H1 (cell line): Measurements from ENCODE around the gene COPS6. TPM values are rescaled to one million over a fixed set of nuclear protein-coding genes. Genes with fewer than 3 reads are reported as not detected.

Source experiments
- CTCF ChIA-PET: fragments of 300-600 bp; sonication (Branson Sonifier 250); formaldehyde crosslinking; loops from one replicate; lab custom pipeline; 2021; ENCODE audit not compliant: partially characterized antibody; lab: Charles Lee
- POLR2A ChIA-PET: fragments of 300-600 bp; sonication (Branson Sonifier 250); formaldehyde crosslinking; loops from one replicate; lab custom pipeline; 2021; ENCODE audit warnings: inconsistent platforms; ENCODE audit not compliant: partially characterized antibody; lab: Charles Lee
- DNase-seq, 2 experiments: peaks; one replicate each; pipeline versions ENCODE4 v3.0.0 to v3.0.0-alpha.2; 2010 to 2022; ENCODE audit warnings: low spot score in 2 of 2, low read depth in 1 of 2, mixed read lengths in 1 of 2
- FAIRE-seq: peaks from 2 replicates; lab custom pipeline; 2011; peaks lifted over from hg19 to GRCh38; lab: Jason Lieb, UNC
- H2AFZ ChIP-seq: 2 replicates; pipeline ENCODE4 v1.8.1; 2012; ENCODE audit warnings: low read length, inconsistent platforms
- H2AK5ac ChIP-seq: 2 replicates; pipeline ENCODE4 v1.6.1; 2013; ENCODE audit warnings: low read depth, low read length
- H2BK120ac ChIP-seq: replicated peaks from 2 replicates; pipeline ENCODE3; 2013; ENCODE audit warnings: low read depth, low read length, inconsistent platforms
- H2BK12ac ChIP-seq: 2 replicates; pipeline ENCODE4 v1.6.1; 2013; ENCODE audit warnings: low read depth, low read length
- H2BK15ac ChIP-seq: 2 replicates; pipeline ENCODE4 v1.6.1; 2013; ENCODE audit warnings: low read length
- H2BK20ac ChIP-seq: 2 replicates; pipeline ENCODE4 v1.6.1; 2013; ENCODE audit warnings: low read length
- H2BK5ac ChIP-seq: 2 replicates; pipeline ENCODE4 v1.6.1; 2013; ENCODE audit warnings: low read depth, low read length
- H3K14ac ChIP-seq: 2 replicates; pipeline ENCODE4 v1.6.1; 2013; ENCODE audit warnings: inconsistent platforms; ENCODE audit not compliant: insufficient read length
- H3K18ac ChIP-seq: 2 replicates; pipeline ENCODE4 v1.6.1; 2013; ENCODE audit warnings: low read length; ENCODE audit errors: extremely low read depth
- H3K23ac ChIP-seq: 2 replicates; pipeline ENCODE4 v1.6.1; 2013; ENCODE audit warnings: inconsistent platforms; ENCODE audit not compliant: insufficient read length
- H3K23me2 ChIP-seq: 2 replicates; pipeline ENCODE4 v1.6.1; 2013; ENCODE audit warnings: low read depth, low read length
- H3K27ac ChIP-seq: 2 replicates; pipeline ENCODE4 v1.6.1; 2011; ENCODE audit warnings: low read depth, low read length, inconsistent platforms
- H3K27me3 ChIP-seq, 4 experiments: replicated peaks in 1 of 4; 1 replicate in 1 of 4; 2 replicates in 3 of 4; pipeline versions ENCODE4 v1.6.1 to v1.8.1; 2011 to 2013; ENCODE audit warnings: low read length in 3 of 4, mild to moderate bottlenecking in 3 of 4, inconsistent platforms in 2 of 4, mixed read lengths in 2 of 4, moderate library complexity in 1 of 4; ENCODE audit not compliant: control insufficient read depth in 3 of 4, insufficient read depth in 3 of 4; ENCODE audit errors: extremely low read depth in 1 of 4
- H3K36me3 ChIP-seq, 4 experiments: 2 replicates each; pipeline versions ENCODE4 v1.6.1 to v1.8.1; 2011 to 2013; ENCODE audit warnings: mild to moderate bottlenecking in 4 of 4, low read length in 3 of 4, moderate library complexity in 2 of 4, control low read depth in 1 of 4, inconsistent platforms in 1 of 4; ENCODE audit not compliant: insufficient read depth in 4 of 4, control insufficient read depth in 2 of 4
- H3K4ac ChIP-seq: replicated peaks from 2 replicates; pipeline ENCODE3; 2013; ENCODE audit warnings: low read length, low read depth, mixed read lengths, inconsistent platforms; ENCODE audit not compliant: insufficient read length
- H3K4me1 ChIP-seq, 4 experiments: replicated peaks in 1 of 4; 1 replicate in 1 of 4; 2 replicates in 3 of 4; pipeline versions ENCODE4 v1.6.1 to v1.8.1; 2011 to 2013; ENCODE audit warnings: low read length in 3 of 4, inconsistent platforms in 2 of 4, mixed read lengths in 1 of 4; ENCODE audit not compliant: insufficient read depth in 4 of 4, control insufficient read depth in 3 of 4
- H3K4me2 ChIP-seq, 2 experiments: 2 replicates each; pipeline versions ENCODE4 v1.6.1 to v1.8.1; 2011 to 2013; ENCODE audit warnings: low read depth in 2 of 2, low read length in 2 of 2, control low read depth in 1 of 2, inconsistent platforms in 1 of 2, mild to moderate bottlenecking in 1 of 2; ENCODE audit not compliant: insufficient read depth in 1 of 2
- H3K4me3 ChIP-seq, 4 experiments: fragments of 200-600, 300-600 bp in 1 of 4; sonication (generic), shearing (Covaris generic), sonication (Bioruptor Twin) in 1 of 4; 2 replicates each; pipeline versions ENCODE4 v1.5.1 to v1.8.1; 2011 to 2016; ENCODE audit warnings: low read length in 4 of 4, low read depth in 3 of 4, control low read depth in 2 of 4, inconsistent platforms in 2 of 4, mild to moderate bottlenecking in 2 of 4, mixed read lengths in 1 of 4, moderate library complexity in 1 of 4; ENCODE audit not compliant: insufficient read depth in 2 of 4; ENCODE audit errors: extremely low read depth in 1 of 4
- H3K56ac ChIP-seq: replicated peaks from 2 replicates; pipeline ENCODE3; 2013; ENCODE audit warnings: low read depth, mild to moderate bottlenecking, mixed read lengths, low read length, inconsistent platforms; ENCODE audit not compliant: insufficient read length
- H3K79me1 ChIP-seq: 2 replicates; pipeline ENCODE4 v1.6.1; 2013; ENCODE audit warnings: low read depth, low read length, control low read depth
- H3K79me2 ChIP-seq, 2 experiments: 2 replicates each; pipeline versions ENCODE4 v1.6.1 to v1.8.1; 2012 to 2013; ENCODE audit warnings: low read length in 2 of 2, mild to moderate bottlenecking in 2 of 2, inconsistent platforms in 1 of 2; ENCODE audit not compliant: insufficient read depth in 2 of 2, control insufficient read depth in 1 of 2
- H3K9ac ChIP-seq, 4 experiments: replicated peaks in 1 of 4; 1 replicate in 1 of 4; 2 replicates in 3 of 4; pipeline versions ENCODE4 v1.6.1 to v1.8.1; 2011 to 2013; ENCODE audit warnings: low read depth in 3 of 4, low read length in 3 of 4, control low read depth in 2 of 4, mild to moderate bottlenecking in 2 of 4, moderate library complexity in 2 of 4, inconsistent platforms in 1 of 4; ENCODE audit errors: extremely low read depth in 1 of 4
- H3K9me3 ChIP-seq, 2 experiments: 2 replicates each; pipeline versions ENCODE4 v1.6.1 to v1.8.1; 2012 to 2013; ENCODE audit warnings: mild to moderate bottlenecking in 2 of 2, moderate library complexity in 2 of 2, control low read depth in 1 of 2, inconsistent platforms in 1 of 2, low read depth in 1 of 2, low read length in 1 of 2, mixed read lengths in 1 of 2; ENCODE audit not compliant: insufficient read depth in 2 of 2
- H4K20me1 ChIP-seq, 2 experiments: replicated peaks in 1 of 2; 2 replicates each; pipeline versions ENCODE3 to v1.8.1; 2011 to 2013; ENCODE audit warnings: inconsistent platforms in 2 of 2, low read length in 2 of 2, mild to moderate bottlenecking in 1 of 2; ENCODE audit not compliant: insufficient read depth in 2 of 2, control insufficient read depth in 1 of 2
- H4K5ac ChIP-seq: 2 replicates; pipeline ENCODE4 v1.6.1; 2013; ENCODE audit warnings: low read length, low read depth, mixed read lengths, inconsistent platforms; ENCODE audit not compliant: insufficient read length
- H4K8ac ChIP-seq: 2 replicates; pipeline ENCODE4 v1.8.0; 2013; ENCODE audit warnings: mild to moderate bottlenecking, moderate library complexity, low read length, inconsistent platforms; ENCODE audit not compliant: insufficient read depth; ENCODE audit errors: extremely low read depth
- H4K91ac ChIP-seq: replicated peaks from 2 replicates; pipeline ENCODE3; 2013; ENCODE audit warnings: low read length, mixed read lengths, inconsistent platforms; ENCODE audit not compliant: insufficient read length
- BACH1 ChIP-seq: IDR thresholded peaks from 2 replicates; pipeline ENCODE4 v1.6.1; 2012; ENCODE audit warnings: low read length, improper control_type of control experiment
- EZH2 ChIP-seq: fragments of 200-600 bp; sonication (generic); IDR thresholded peaks from 2 replicates; pipeline ENCODE4 v1.7.1; 2012; ENCODE audit warnings: low read depth, mild to moderate bottlenecking, moderate library complexity, low read length, inconsistent platforms; ENCODE audit not compliant: severe bottlenecking
- FOSL1 ChIP-seq: IDR thresholded peaks from 2 replicates; pipeline ENCODE4 v1.6.1; 2011; ENCODE audit warnings: mild to moderate bottlenecking, low read depth, low read length, moderate library complexity; ENCODE audit not compliant: insufficient read depth
- NANOG ChIP-seq: IDR thresholded peaks from 2 replicates; pipeline ENCODE4 v1.6.1; 2011; ENCODE audit warnings: low read length, low read depth, mild to moderate bottlenecking, inconsistent platforms; ENCODE audit not compliant: insufficient read depth, poor library complexity, severe bottlenecking
- NRF1 ChIP-seq: IDR thresholded peaks from 2 replicates; pipeline ENCODE4 v1.6.1; 2011; ENCODE audit warnings: mild to moderate bottlenecking, low read depth, low read length, improper control_type of control experiment
- PHF8 ChIP-seq: fragments of 200-600 bp; sonication (generic); conservative IDR thresholded peaks from 2 replicates; pipeline ENCODE4 v1.7.1; 2012; ENCODE audit warnings: low read depth, mild to moderate bottlenecking, inconsistent platforms, low read length, moderate library complexity
- POLR2A ChIP-seq, 2 experiments: IDR thresholded peaks; 1 replicate in 1 of 2; 2 replicates in 1 of 2; pipeline ENCODE4 v1.6.1; 2011; ENCODE audit warnings: low read depth in 2 of 2, low read length in 2 of 2, mild to moderate bottlenecking in 2 of 2; ENCODE audit errors: control extremely low read depth in 1 of 2
- POU5F1 ChIP-seq: IDR thresholded peaks from 2 replicates; pipeline ENCODE4 v1.6.1; 2011; ENCODE audit warnings: low read depth, mild to moderate bottlenecking, low read length, moderate library complexity
- RFX5 ChIP-seq: IDR thresholded peaks from 2 replicates; pipeline ENCODE4 v1.6.1; 2011; ENCODE audit warnings: low read depth, low read length, improper control_type of control experiment, borderline replicate concordance
- SIN3A ChIP-seq, 2 experiments: IDR thresholded peaks in 1 of 2; conservative IDR thresholded peaks in 1 of 2; 2 replicates each; pipeline ENCODE4 v1.6.1; 2011 to 2012; ENCODE audit warnings: low read length in 2 of 2, improper control_type of control experiment in 1 of 2, low read depth in 1 of 2, mild to moderate bottlenecking in 1 of 2
- SP4 ChIP-seq: IDR thresholded peaks from 2 replicates; pipeline ENCODE4 v1.6.1; 2012; ENCODE audit warnings: low read length, inconsistent platforms
- TAF1 ChIP-seq: IDR thresholded peaks from 2 replicates; pipeline ENCODE4 v1.6.1; 2011; ENCODE audit warnings: mild to moderate bottlenecking, low read depth, low read length
- TAF7 ChIP-seq: optimal IDR thresholded peaks from 2 replicates; pipeline ENCODE3; 2011; ENCODE audit warnings: low read depth, mild to moderate bottlenecking, inconsistent platforms, low read length, moderate library complexity, borderline replicate concordance
- TBP ChIP-seq: IDR thresholded peaks from 2 replicates; pipeline ENCODE4 v1.6.1; 2011; ENCODE audit warnings: low read depth, low read length, improper control_type of control experiment
- WGBS, 2 experiments: shearing (Covaris generic) in 1 of 2; methylation state at CpG; one replicate each; pipeline versions ENCODE4 v1.1.6 to v1.1.7; 2013 to 2015; ENCODE audit warnings: low lambda C conversion rate in 2 of 2, mixed read lengths in 2 of 2, inconsistent platforms in 1 of 2, low coverage in 1 of 2, missing lambda C conversion rate in 1 of 2; ENCODE audit not compliant: insufficient replicate concordance in 2 of 2, insufficient coverage in 1 of 2, insufficient read length in 1 of 2; ENCODE audit errors: extremely low coverage in 1 of 2, missing lambda C conversion rate in 1 of 2; 5-methylcytosine and 5-hydroxymethylcytosine counted together
- polyA plus RNA-seq, 7 experiments: library from polyadenylated mRNA; depleted of rRNA in 3 of 7; stranded (reverse) in 5 of 7; unstranded in 2 of 7; fragments of >200 nt in 5 of 7; fragments of 200-250 nt in 2 of 7; gene quantifications; 1 replicate in 5 of 7; 2 replicates in 1 of 7; 4 replicates in 1 of 7; pipeline versions ENCODE4 v1.2.1 to v1.2.3, GENCODE V29; 2011 to 2013; ENCODE audit warnings: missing spikeins in 2 of 7, mixed read lengths in 2 of 7
- total RNA-seq: library from RNA; stranded (reverse); fragmentation: NEBNext Ultra II Directional; extraction: Animal tissue kit (Norgen Biotek cat#: 25700); gene quantifications from 2 replicates; pipeline ENCODE4 v1.2.1, GENCODE V29; 2021

Gene COPS6
- total and polyA plus RNA-seq, 2 of the 8 experiments (the other 6 are each of a cell fraction or from before 2014, with no cell fraction given), result 127 to 225 TPM

DNA sequence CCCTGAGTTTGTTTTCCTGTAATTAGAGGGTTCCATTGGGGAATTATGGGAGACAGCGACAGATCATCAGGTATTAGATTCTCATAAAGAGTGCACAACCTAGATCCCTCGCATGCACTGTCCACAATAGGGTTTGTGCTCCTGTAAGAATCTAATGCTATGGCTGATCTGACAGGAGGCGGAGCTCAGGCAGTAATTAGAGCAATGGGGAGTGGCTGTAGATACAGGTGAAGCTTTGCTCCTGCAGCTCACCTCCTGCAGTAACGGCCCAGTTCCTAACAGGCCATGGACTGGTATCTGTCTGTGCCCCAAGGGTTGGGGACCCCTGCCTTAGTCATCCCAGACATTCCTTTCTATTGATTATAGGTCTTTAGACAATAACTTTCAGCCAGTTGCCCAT, 40.1 kb upstream of the COPS6 start:
- Histone ChIP-seq H4K5ac (no peak overlapping the region), H4K91ac (no peak overlapping the region), H3K36me3 (peaks cover 0 to 8% (median 0%) of the 10 kb centered on the region in 4 experiments; a peak in 4 of 8 replicates), H3K79me1 (peaks cover 7% of the 10 kb centered on the region; the same call in 1 of the 2 replicates), H4K8ac (no peak overlapping the region), H2BK20ac (0 out of 2 replicates have a peak overlapping the region, but pooled peaks have one; percentile 15), H2BK5ac (no peak overlapping the region; the same call in 1 of the 2 replicates), H3K14ac (no peak overlapping the region), H3K79me2 (peaks cover 0 to 29% of the 10 kb centered on the region in 2 experiments; a peak in 3 of 4 replicates), H3K27me3 (peaks cover 0 to 1% (median 0%) of the 10 kb centered on the region in 4 experiments; a peak in 1 of 7 replicates), H3K56ac (no peak overlapping the region), H3K9ac (no peak overlapping the region), H3K18ac (no peak overlapping the region), H3K4ac (no peak overlapping the region), H3K4me3 (no peak overlapping the region), H2BK12ac (peak overlapping the region; percentile 39; the same call in 1 of the 2 replicates), H3K27ac (no peak overlapping the region), H3K4me2 (no peak overlapping the region; a peak in 1 of 4 replicates), H3K9me3 (no peaks in the 10 kb centered on the region), H2BK120ac (no peak overlapping the region), H2AK5ac (no peak overlapping the region), H3K23ac (no peak overlapping the region), H2BK15ac (no peak overlapping the region), H3K4me1 (peaks cover 0 to 3% (median 0%) of the 10 kb centered on the region in 4 experiments; a peak in 3 of 7 replicates), H3K23me2 (peaks cover 6% of the 10 kb centered on the region; the same call in 1 of the 2 replicates), H2AFZ (no peak overlapping the region), H4K20me1 (peaks cover 0 to 2% of the 10 kb centered on the region in 2 experiments)
- FAIRE-seq (no peak), DNase-seq (no peak)
- 92% methylated on average over 4 of the region's 4 CpGs; no CpG with 5 or more reads in 1 of the 2 experiments for WGBS, 2 experiments
- POLR2A ChIA-PET, result interaction anchor here (1.0 to 18.6 kb wide), 9 partner anchors 10 to 490 kb away, joined by 3 to 294 read pairs (median 4); partner anchors contain the start of genes COPS6, ZKSCAN1, ZNF3 and ZNF655
- CTCF ChIA-PET, result interaction anchor here (0.7 to 1.0 kb wide), 2 partner anchors 19 to 127 kb away, joined by 3 to 4 read pairs; no protein-coding TSS in a partner anchor
- no peak for TF ChIP-seq NRF1
- no peak for TF ChIP-seq EZH2
- TF ChIP-seq RFX5, result no peak
- no peak for TF ChIP-seq POU5F1
- no peak for TF ChIP-seq NANOG
- no peak for TF ChIP-seq TAF7
- TF ChIP-seq FOSL1, result no peak
- TF ChIP-seq SP4, result no peak
- no peak for TF ChIP-seq POLR2A (IDR thresholded peaks at IDR 0.05; ENCODE audit: control extremely low read depth in 1 of 2, low read depth in 2 of 2, low read length in 2 of 2)
- no peak for TF ChIP-seq BACH1
- TF ChIP-seq SIN3A (conservative IDR thresholded peaks at IDR 0.05 in 1 of 2, IDR thresholded peaks at IDR 0.05 in 1 of 2; ENCODE audit: low read depth in 1 of 2, low read length in 2 of 2), result no peak
- no peak for TF ChIP-seq PHF8
- no peak for TF ChIP-seq TAF1
- TF ChIP-seq TBP, result no peak
